ENCODE measurements around the gene COX6B2.

Gene COX6B2

GRCh38 chr19:55391702-55392615, 37.4 kb upstream of the COX6B2 start:
- no peak overlapping the region for H3K4me3 ChIP-seq (ENCODE audit: low read length)
- TF ChIP-seq, protein P1, sequence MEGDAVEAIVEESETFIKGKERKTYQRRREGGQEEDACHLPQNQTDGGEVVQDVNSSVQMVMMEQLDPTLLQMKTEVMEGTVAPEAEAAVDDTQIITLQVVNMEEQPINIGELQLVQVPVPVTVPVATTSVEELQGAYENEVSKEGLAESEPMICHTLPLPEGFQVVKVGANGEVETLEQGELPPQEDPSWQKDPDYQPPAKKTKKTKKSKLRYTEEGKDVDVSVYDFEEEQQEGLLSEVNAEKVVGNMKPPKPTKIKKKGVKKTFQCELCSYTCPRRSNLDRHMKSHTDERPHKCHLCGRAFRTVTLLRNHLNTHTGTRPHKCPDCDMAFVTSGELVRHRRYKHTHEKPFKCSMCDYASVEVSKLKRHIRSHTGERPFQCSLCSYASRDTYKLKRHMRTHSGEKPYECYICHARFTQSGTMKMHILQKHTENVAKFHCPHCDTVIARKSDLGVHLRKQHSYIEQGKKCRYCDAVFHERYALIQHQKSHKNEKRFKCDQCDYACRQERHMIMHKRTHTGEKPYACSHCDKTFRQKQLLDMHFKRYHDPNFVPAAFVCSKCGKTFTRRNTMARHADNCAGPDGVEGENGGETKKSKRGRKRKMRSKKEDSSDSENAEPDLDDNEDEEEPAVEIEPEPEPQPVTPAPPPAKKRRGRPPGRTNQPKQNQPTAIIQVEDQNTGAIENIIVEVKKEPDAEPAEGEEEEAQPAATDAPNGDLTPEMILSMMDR (IDR thresholded peaks at IDR 0.05; ENCODE audit: insufficient read depth, low read depth, low read length, missing control alignments), result no peak
- DNase-seq (ENCODE audit: low read depth), result peak; percentile 79

DNA sequence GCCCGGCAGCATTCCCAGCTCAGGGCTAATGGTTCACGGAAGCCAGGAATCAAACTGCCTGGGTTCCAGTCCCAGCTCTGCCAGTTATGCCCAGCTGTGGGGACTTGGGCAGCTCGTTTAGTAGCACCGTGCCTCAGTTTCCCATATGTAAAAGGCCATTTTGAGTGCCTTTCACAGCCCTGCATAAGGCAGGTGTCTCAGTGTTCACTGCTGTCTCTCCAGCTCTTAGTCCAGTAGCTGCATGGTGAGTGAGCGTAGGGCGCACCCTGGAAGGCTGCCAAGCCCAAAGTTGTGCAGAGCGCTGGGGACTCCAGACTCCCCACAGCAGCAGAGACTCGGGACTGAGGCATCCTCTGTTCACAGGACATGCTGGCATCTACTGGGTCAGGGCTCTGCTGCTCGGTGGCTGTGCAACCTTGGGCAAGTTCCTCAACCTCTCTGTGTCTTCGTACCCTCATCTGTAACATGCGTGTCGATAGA, 36.7 kb upstream of the COX6B2 start:
- peak; percentile 44 for DNase-seq (ENCODE audit: low read depth)
- H3K4me3 ChIP-seq (ENCODE audit: low read length), result no peak overlapping the region
- TF ChIP-seq, protein P1 (IDR thresholded peaks at IDR 0.05; ENCODE audit: insufficient read depth, low read depth, low read length, missing control alignments), result no peak

GRCh38 chr19:55390461-55390880, 36.0 kb upstream of the COX6B2 start:
- H3K4me3 ChIP-seq (ENCODE audit: low read length), result no peak overlapping the region
- TF ChIP-seq, protein P1 (IDR thresholded peaks at IDR 0.05; ENCODE audit: insufficient read depth, low read depth, low read length, missing control alignments), result no peak
- DNase-seq (ENCODE audit: low read depth), result no peak

DNA sequence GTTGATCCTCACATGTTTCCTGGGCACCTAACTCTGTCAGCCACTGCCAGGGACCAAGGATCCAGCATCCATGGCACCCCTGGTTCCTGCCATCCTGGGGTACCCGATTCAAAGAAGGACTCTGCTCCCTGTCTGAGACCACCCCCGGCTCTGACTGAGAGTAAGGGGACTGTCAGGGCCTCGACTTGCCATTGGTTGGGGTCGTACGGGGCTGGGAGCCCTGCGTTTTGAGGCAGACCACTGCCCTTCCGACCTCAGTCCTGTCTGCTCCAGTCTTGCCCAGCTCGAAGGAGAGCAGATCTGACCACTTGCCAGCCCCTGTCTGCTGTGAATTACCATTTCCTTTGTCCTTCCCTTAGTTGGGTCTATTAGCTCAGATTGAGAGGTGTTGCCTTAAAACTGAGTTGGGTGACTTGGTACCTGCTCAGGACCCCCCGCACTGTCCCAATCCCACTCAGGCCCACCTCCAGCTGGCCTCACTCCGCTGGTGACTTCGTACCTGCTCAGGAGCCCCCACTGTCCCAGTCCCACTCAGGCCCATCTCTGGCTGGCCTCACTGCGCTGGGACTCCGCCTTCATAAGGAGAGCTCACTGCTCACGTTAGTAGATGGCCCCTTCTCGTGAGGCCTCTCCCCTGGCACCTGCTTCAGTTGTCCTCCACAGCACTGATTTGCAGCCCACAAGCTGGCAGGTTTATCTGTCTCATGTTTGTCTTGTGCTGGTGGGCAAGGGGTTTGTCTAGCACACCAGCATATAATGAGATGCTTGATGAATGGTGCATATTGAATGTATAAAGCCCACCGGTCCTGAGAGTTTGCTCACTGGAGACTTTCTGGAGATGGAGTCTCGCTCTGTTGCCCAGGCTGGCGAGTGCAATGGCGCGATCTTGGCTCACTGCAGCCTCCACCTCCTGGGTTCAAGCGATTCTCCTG, 35.1 kb upstream of the COX6B2 start:
- no peak overlapping the region for H3K4me3 ChIP-seq (ENCODE audit: low read length)
- TF ChIP-seq, protein P1 (IDR thresholded peaks at IDR 0.05; ENCODE audit: insufficient read depth, low read depth, low read length, missing control alignments), result no peak
- DNase-seq (ENCODE audit: low read depth), result no peak

GRCh38 chr19:55387736-55388497, 33.4 kb upstream of the COX6B2 start:
- DNase-seq (ENCODE audit: low read depth), result no peak
- TF ChIP-seq, protein P1 (IDR thresholded peaks at IDR 0.05; ENCODE audit: insufficient read depth, low read depth, low read length, missing control alignments), result no peak

GRCh38 chr19:55386493-55386971, 32.0 kb upstream of the COX6B2 start:
- peak overlapping the region; percentile 99 for H3K4me3 ChIP-seq (ENCODE audit: low read length)
- TF ChIP-seq, protein P1 (IDR thresholded peaks at IDR 0.05; ENCODE audit: insufficient read depth, low read depth, low read length, missing control alignments), result no peak
- peak; percentile 38 for DNase-seq (ENCODE audit: low read depth)

More at GRCh38 chr19:55387736-55388497, 33.4 kb upstream of the COX6B2 start:
- H3K4me3 ChIP-seq (ENCODE audit: low read length), result peak overlapping the region; percentile 99

Measured in epithelial cell of esophagus (primary cell).